Activated naive CD4-positive, alpha-beta T cell treated with anti-CD3 and anti-CD28 coated beads, Interleukin-2, amount 50 U/mL, for 16 hours (primary cell): ENCODE data around the gene PHF24.
"Not testable (repeated sequence)": the region's sequence is repeated elsewhere in the genome, so short reads cannot be mapped to it uniquely, and the experiment has no call there.

Experiments
- DNase-seq: peaks from one replicate; pipeline ENCODE4 v3.0.0-alpha.2; 2020

Gene PHF24

GRCh38 chr9:34998266-34998665 lies 40.2 kb downstream of the PHF24 start:
- DNase-seq, result no peak

- DNase-seq, result no peak
Observed at GRCh38 chr9:34999576-34999975, 41.5 kb downstream of the PHF24 start.

- DNase-seq, result no peak
Observed at GRCh38 chr9:35000535-35001284, 42.6 kb downstream of the PHF24 start.

- no peak for DNase-seq
Observed at GRCh38 chr9:35001285-35001677, 43.2 kb downstream of the PHF24 start.

GRCh38 chr9:35001803-35002502 lies 43.9 kb downstream of the PHF24 start:
- no peak for DNase-seq

- DNase-seq, result no peak
Observed at GRCh38 chr9:35002623-35003022, 44.5 kb downstream of the PHF24 start.

- not testable (repeated sequence) for DNase-seq
Observed at GRCh38 chr9:35004299-35004698, 46.2 kb downstream of the PHF24 start.

GRCh38 chr9:35010351-35010958 lies 52.4 kb downstream of the PHF24 start:
- DNase-seq, result no peak

- DNase-seq, result no peak
Observed at GRCh38 chr9:35014517-35014916, 56.4 kb downstream of the PHF24 start.

GRCh38 chr9:35023443-35023842 lies 65.4 kb downstream of the PHF24 start:
- not testable (repeated sequence) for DNase-seq

- DNase-seq, result no peak
Observed at GRCh38 chr9:35026671-35027070, 68.6 kb downstream of the PHF24 start.

GRCh38 chr9:35027374-35027773 lies 69.3 kb downstream of the PHF24 start:
- DNase-seq, result no peak

GRCh38 chr9:35027860-35028259 lies 69.8 kb downstream of the PHF24 start:
- no peak for DNase-seq

GRCh38 chr9:35028341-35028740 lies 70.3 kb downstream of the PHF24 start:
- DNase-seq, result no peak

- DNase-seq, result no peak
Observed at GRCh38 chr9:35029241-35029640, 71.2 kb downstream of the PHF24 start.

- DNase-seq, result no peak
Observed at GRCh38 chr9:35029852-35030251, 71.8 kb downstream of the PHF24 start.
